H1 (cell line): Measurements from ENCODE around the gene CNNM4. TPM values are rescaled to one million over a fixed set of nuclear protein-coding genes. Genes with fewer than 3 reads are reported as not detected.

Source experiments
- CTCF ChIA-PET: fragments of 300-600 bp; sonication (Branson Sonifier 250); formaldehyde crosslinking; loops from one replicate; lab custom pipeline; 2021; ENCODE audit not compliant: partially characterized antibody; lab: Charles Lee
- POLR2A ChIA-PET: fragments of 300-600 bp; sonication (Branson Sonifier 250); formaldehyde crosslinking; loops from one replicate; lab custom pipeline; 2021; ENCODE audit warnings: inconsistent platforms; ENCODE audit not compliant: partially characterized antibody; lab: Charles Lee
- DNase-seq, 2 experiments: peaks; one replicate each; pipeline versions ENCODE4 v3.0.0 to v3.0.0-alpha.2; 2010 to 2022; ENCODE audit warnings: low spot score in 2 of 2, low read depth in 1 of 2, mixed read lengths in 1 of 2
- FAIRE-seq: peaks from 2 replicates; lab custom pipeline; 2011; peaks lifted over from hg19 to GRCh38; lab: Jason Lieb, UNC
- H2AFZ ChIP-seq: 2 replicates; pipeline ENCODE4 v1.8.1; 2012; ENCODE audit warnings: low read length, inconsistent platforms
- H2AK5ac ChIP-seq: 2 replicates; pipeline ENCODE4 v1.6.1; 2013; ENCODE audit warnings: low read depth, low read length
- H2BK120ac ChIP-seq: replicated peaks from 2 replicates; pipeline ENCODE3; 2013; ENCODE audit warnings: low read depth, low read length, inconsistent platforms
- H2BK12ac ChIP-seq: 2 replicates; pipeline ENCODE4 v1.6.1; 2013; ENCODE audit warnings: low read depth, low read length
- H2BK15ac ChIP-seq: 2 replicates; pipeline ENCODE4 v1.6.1; 2013; ENCODE audit warnings: low read length
- H2BK20ac ChIP-seq: 2 replicates; pipeline ENCODE4 v1.6.1; 2013; ENCODE audit warnings: low read length
- H2BK5ac ChIP-seq: 2 replicates; pipeline ENCODE4 v1.6.1; 2013; ENCODE audit warnings: low read depth, low read length
- H3K14ac ChIP-seq: 2 replicates; pipeline ENCODE4 v1.6.1; 2013; ENCODE audit warnings: inconsistent platforms; ENCODE audit not compliant: insufficient read length
- H3K18ac ChIP-seq: 2 replicates; pipeline ENCODE4 v1.6.1; 2013; ENCODE audit warnings: low read length; ENCODE audit errors: extremely low read depth
- H3K23ac ChIP-seq: 2 replicates; pipeline ENCODE4 v1.6.1; 2013; ENCODE audit warnings: inconsistent platforms; ENCODE audit not compliant: insufficient read length
- H3K23me2 ChIP-seq: 2 replicates; pipeline ENCODE4 v1.6.1; 2013; ENCODE audit warnings: low read depth, low read length
- H3K27ac ChIP-seq: 2 replicates; pipeline ENCODE4 v1.6.1; 2011; ENCODE audit warnings: low read depth, low read length, inconsistent platforms
- H3K27me3 ChIP-seq, 4 experiments: replicated peaks in 1 of 4; 1 replicate in 1 of 4; 2 replicates in 3 of 4; pipeline versions ENCODE4 v1.6.1 to v1.8.1; 2011 to 2013; ENCODE audit warnings: low read length in 3 of 4, mild to moderate bottlenecking in 3 of 4, inconsistent platforms in 2 of 4, mixed read lengths in 2 of 4, moderate library complexity in 1 of 4; ENCODE audit not compliant: control insufficient read depth in 3 of 4, insufficient read depth in 3 of 4; ENCODE audit errors: extremely low read depth in 1 of 4
- H3K36me3 ChIP-seq, 4 experiments: 2 replicates each; pipeline versions ENCODE4 v1.6.1 to v1.8.1; 2011 to 2013; ENCODE audit warnings: mild to moderate bottlenecking in 4 of 4, low read length in 3 of 4, moderate library complexity in 2 of 4, control low read depth in 1 of 4, inconsistent platforms in 1 of 4; ENCODE audit not compliant: insufficient read depth in 4 of 4, control insufficient read depth in 2 of 4
- H3K4ac ChIP-seq: replicated peaks from 2 replicates; pipeline ENCODE3; 2013; ENCODE audit warnings: low read length, low read depth, mixed read lengths, inconsistent platforms; ENCODE audit not compliant: insufficient read length
- H3K4me1 ChIP-seq, 4 experiments: replicated peaks in 1 of 4; 1 replicate in 1 of 4; 2 replicates in 3 of 4; pipeline versions ENCODE4 v1.6.1 to v1.8.1; 2011 to 2013; ENCODE audit warnings: low read length in 3 of 4, inconsistent platforms in 2 of 4, mixed read lengths in 1 of 4; ENCODE audit not compliant: insufficient read depth in 4 of 4, control insufficient read depth in 3 of 4
- H3K4me2 ChIP-seq, 2 experiments: 2 replicates each; pipeline versions ENCODE4 v1.6.1 to v1.8.1; 2011 to 2013; ENCODE audit warnings: low read depth in 2 of 2, low read length in 2 of 2, control low read depth in 1 of 2, inconsistent platforms in 1 of 2, mild to moderate bottlenecking in 1 of 2; ENCODE audit not compliant: insufficient read depth in 1 of 2
- H3K4me3 ChIP-seq, 4 experiments: fragments of 200-600, 300-600 bp in 1 of 4; sonication (generic), shearing (Covaris generic), sonication (Bioruptor Twin) in 1 of 4; 2 replicates each; pipeline versions ENCODE4 v1.5.1 to v1.8.1; 2011 to 2016; ENCODE audit warnings: low read length in 4 of 4, low read depth in 3 of 4, control low read depth in 2 of 4, inconsistent platforms in 2 of 4, mild to moderate bottlenecking in 2 of 4, mixed read lengths in 1 of 4, moderate library complexity in 1 of 4; ENCODE audit not compliant: insufficient read depth in 2 of 4; ENCODE audit errors: extremely low read depth in 1 of 4
- H3K56ac ChIP-seq: replicated peaks from 2 replicates; pipeline ENCODE3; 2013; ENCODE audit warnings: low read depth, mild to moderate bottlenecking, mixed read lengths, low read length, inconsistent platforms; ENCODE audit not compliant: insufficient read length
- H3K79me1 ChIP-seq: 2 replicates; pipeline ENCODE4 v1.6.1; 2013; ENCODE audit warnings: low read depth, low read length, control low read depth
- H3K79me2 ChIP-seq, 2 experiments: 2 replicates each; pipeline versions ENCODE4 v1.6.1 to v1.8.1; 2012 to 2013; ENCODE audit warnings: low read length in 2 of 2, mild to moderate bottlenecking in 2 of 2, inconsistent platforms in 1 of 2; ENCODE audit not compliant: insufficient read depth in 2 of 2, control insufficient read depth in 1 of 2
- H3K9ac ChIP-seq, 4 experiments: replicated peaks in 1 of 4; 1 replicate in 1 of 4; 2 replicates in 3 of 4; pipeline versions ENCODE4 v1.6.1 to v1.8.1; 2011 to 2013; ENCODE audit warnings: low read depth in 3 of 4, low read length in 3 of 4, control low read depth in 2 of 4, mild to moderate bottlenecking in 2 of 4, moderate library complexity in 2 of 4, inconsistent platforms in 1 of 4; ENCODE audit errors: extremely low read depth in 1 of 4
- H3K9me3 ChIP-seq, 2 experiments: 2 replicates each; pipeline versions ENCODE4 v1.6.1 to v1.8.1; 2012 to 2013; ENCODE audit warnings: mild to moderate bottlenecking in 2 of 2, moderate library complexity in 2 of 2, control low read depth in 1 of 2, inconsistent platforms in 1 of 2, low read depth in 1 of 2, low read length in 1 of 2, mixed read lengths in 1 of 2; ENCODE audit not compliant: insufficient read depth in 2 of 2
- H4K20me1 ChIP-seq, 2 experiments: replicated peaks in 1 of 2; 2 replicates each; pipeline versions ENCODE3 to v1.8.1; 2011 to 2013; ENCODE audit warnings: inconsistent platforms in 2 of 2, low read length in 2 of 2, mild to moderate bottlenecking in 1 of 2; ENCODE audit not compliant: insufficient read depth in 2 of 2, control insufficient read depth in 1 of 2
- H4K5ac ChIP-seq: 2 replicates; pipeline ENCODE4 v1.6.1; 2013; ENCODE audit warnings: low read length, low read depth, mixed read lengths, inconsistent platforms; ENCODE audit not compliant: insufficient read length
- H4K8ac ChIP-seq: 2 replicates; pipeline ENCODE4 v1.8.0; 2013; ENCODE audit warnings: mild to moderate bottlenecking, moderate library complexity, low read length, inconsistent platforms; ENCODE audit not compliant: insufficient read depth; ENCODE audit errors: extremely low read depth
- H4K91ac ChIP-seq: replicated peaks from 2 replicates; pipeline ENCODE3; 2013; ENCODE audit warnings: low read length, mixed read lengths, inconsistent platforms; ENCODE audit not compliant: insufficient read length
- BRCA1 ChIP-seq: IDR thresholded peaks from 2 replicates; pipeline ENCODE4 v1.6.1; 2012; ENCODE audit warnings: low read depth, low read length, improper control_type of control experiment
- CTBP2 ChIP-seq: IDR thresholded peaks from 2 replicates; pipeline ENCODE4 v1.7.0; 2011; ENCODE audit warnings: borderline replicate concordance, mild to moderate bottlenecking, moderate library complexity, mixed read lengths, low read length; ENCODE audit not compliant: insufficient read depth, insufficient read length
- GTF2F1 ChIP-seq: IDR thresholded peaks from 2 replicates; pipeline ENCODE4 v1.6.1; 2012; ENCODE audit warnings: low read depth, low read length, improper control_type of control experiment, borderline replicate concordance
- POU5F1 ChIP-seq: IDR thresholded peaks from 2 replicates; pipeline ENCODE4 v1.6.1; 2011; ENCODE audit warnings: low read depth, mild to moderate bottlenecking, low read length, moderate library complexity
- RAD21 ChIP-seq, 2 experiments: IDR thresholded peaks in 1 of 2; conservative IDR thresholded peaks in 1 of 2; 2 replicates each; pipeline ENCODE4 v1.6.1; 2011; ENCODE audit warnings: low read depth in 2 of 2, low read length in 2 of 2, improper control_type of control experiment in 1 of 2, inconsistent platforms in 1 of 2, mild to moderate bottlenecking in 1 of 2, moderate library complexity in 1 of 2
- SP4 ChIP-seq: IDR thresholded peaks from 2 replicates; pipeline ENCODE4 v1.6.1; 2012; ENCODE audit warnings: low read length, inconsistent platforms
- WGBS, 2 experiments: shearing (Covaris generic) in 1 of 2; methylation state at CpG; one replicate each; pipeline versions ENCODE4 v1.1.6 to v1.1.7; 2013 to 2015; ENCODE audit warnings: low lambda C conversion rate in 2 of 2, mixed read lengths in 2 of 2, inconsistent platforms in 1 of 2, low coverage in 1 of 2, missing lambda C conversion rate in 1 of 2; ENCODE audit not compliant: insufficient replicate concordance in 2 of 2, insufficient coverage in 1 of 2, insufficient read length in 1 of 2; ENCODE audit errors: extremely low coverage in 1 of 2, missing lambda C conversion rate in 1 of 2; 5-methylcytosine and 5-hydroxymethylcytosine counted together
- polyA plus RNA-seq, 7 experiments: library from polyadenylated mRNA; depleted of rRNA in 3 of 7; stranded (reverse) in 5 of 7; unstranded in 2 of 7; fragments of >200 nt in 5 of 7; fragments of 200-250 nt in 2 of 7; gene quantifications; 1 replicate in 5 of 7; 2 replicates in 1 of 7; 4 replicates in 1 of 7; pipeline versions ENCODE4 v1.2.1 to v1.2.3, GENCODE V29; 2011 to 2013; ENCODE audit warnings: missing spikeins in 2 of 7, mixed read lengths in 2 of 7
- total RNA-seq: library from RNA; stranded (reverse); fragmentation: NEBNext Ultra II Directional; extraction: Animal tissue kit (Norgen Biotek cat#: 25700); gene quantifications from 2 replicates; pipeline ENCODE4 v1.2.1, GENCODE V29; 2021
- TF ChIP-seq, protein P1 (sequence below), 3 experiments: IDR thresholded peaks; 1 replicate in 2 of 3; 2 replicates in 1 of 3; pipeline versions ENCODE4 v1.5.1 to v1.6.1; 2011; ENCODE audit warnings: low read length in 3 of 3, mild to moderate bottlenecking in 3 of 3, inconsistent platforms in 2 of 3, low read depth in 1 of 3, moderate library complexity in 1 of 3; ENCODE audit not compliant: insufficient read depth in 1 of 3; ENCODE audit errors: control extremely low read depth in 1 of 3

CNNM4 gene
- total and polyA plus RNA-seq, 2 of the 8 experiments (the other 6 are each of a cell fraction or from before 2014, with no cell fraction given) = 10.3 to 11.0 TPM

DNA sequence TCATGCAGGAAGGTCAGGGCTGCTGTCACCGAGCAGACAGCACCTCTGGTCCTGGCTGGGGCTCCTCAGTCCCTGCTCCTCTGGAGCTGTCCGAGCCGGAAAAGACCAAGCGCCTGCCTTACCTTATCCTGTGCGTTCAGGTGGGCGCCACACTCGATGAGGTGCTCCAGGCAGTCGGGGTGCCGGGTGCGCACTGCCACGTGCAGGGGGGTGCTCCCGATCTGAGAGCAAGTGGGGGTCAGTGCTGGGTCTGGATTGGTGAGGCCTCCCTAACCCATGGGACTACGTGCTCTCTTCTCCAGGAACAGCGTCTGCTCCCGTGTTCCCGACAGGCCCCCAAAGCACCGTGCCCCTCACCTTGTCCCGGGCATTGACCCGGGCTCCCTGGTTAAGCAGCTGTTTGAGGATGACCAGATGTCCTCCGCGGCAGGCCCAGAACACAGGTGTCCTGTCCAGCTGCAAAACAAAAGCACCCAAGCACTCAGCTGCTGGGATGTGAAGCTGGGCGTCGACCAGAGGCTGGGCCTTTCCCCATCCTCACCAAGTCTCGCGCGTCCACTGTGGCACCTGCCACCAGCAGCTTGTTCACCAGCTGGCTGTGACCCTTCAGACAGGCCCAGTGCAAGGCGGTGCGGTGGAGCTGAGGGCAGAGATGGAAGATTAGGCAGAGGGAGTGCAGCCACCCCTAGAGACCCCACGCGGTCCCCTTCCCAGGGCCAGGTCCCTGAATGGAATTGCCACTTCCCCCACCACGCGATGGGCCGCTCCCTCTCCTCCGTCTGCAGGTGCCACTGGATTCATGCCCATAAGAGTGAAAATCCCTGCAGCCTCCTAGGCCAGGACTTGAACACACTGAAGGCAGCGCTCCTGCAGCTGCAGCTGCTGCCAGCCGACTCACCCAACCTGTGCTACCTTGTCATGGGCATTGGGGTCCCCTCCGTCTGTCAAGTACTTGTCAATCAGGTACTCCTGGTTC is 79.5 kb downstream of the CNNM4 start:
- H4K91ac ChIP-seq = no peak overlapping the region
- no peak overlapping the region for H3K14ac ChIP-seq
- no peak overlapping the region for H3K4me2 ChIP-seq
- no peak overlapping the region for H3K4ac ChIP-seq
- no peak overlapping the region for H3K23ac ChIP-seq
- H4K8ac ChIP-seq = peak overlapping the region; percentile 14; the same call in 1 of the 2 replicates
- no peak overlapping the region for H3K27ac ChIP-seq
- peaks cover 0 to 6% (median 0%) of the 10 kb centered on the region in 4 experiments; a peak in 4 of 8 replicates for H3K36me3 ChIP-seq
- DNase-seq (no peak), FAIRE-seq (no peak)
- peaks cover 3 to 5% of the 10 kb centered on the region in 2 experiments for H4K20me1 ChIP-seq
- H2AFZ ChIP-seq = no peak overlapping the region
- peaks cover 0 to 3% (median 0%) of the 10 kb centered on the region in 4 experiments; a peak in 1 of 7 replicates for H3K4me1 ChIP-seq
- H3K23me2 ChIP-seq = no peaks in the 10 kb centered on the region
- ChIA-PET CTCF (interaction anchor here (0.9 to 4.9 kb wide), 5 partner anchors 17 to 107 kb away, joined by 3 to 22 read pairs (median 3); partner anchors contain the start of gene ANKRD39), POLR2A (interaction anchor here (1.0 to 3.3 kb wide), 7 partner anchors 13 to 116 kb away, joined by 3 to 16 read pairs (median 3); partner anchors contain the start of gene ANKRD39)
- H2BK120ac ChIP-seq = no peak overlapping the region
- H3K18ac ChIP-seq = no peak overlapping the region; the same call in 1 of the 2 replicates
- H2BK15ac ChIP-seq = no peak overlapping the region
- no peak overlapping the region; the same call in 1 of the 2 replicates for H2BK12ac ChIP-seq
- H3K79me2 ChIP-seq = no peaks in the 10 kb centered on the region
- no peak overlapping the region for H3K56ac ChIP-seq
- no peak overlapping the region for H3K4me3 ChIP-seq
- H3K9me3 ChIP-seq = no peaks in the 10 kb centered on the region
- no peak overlapping the region for H4K5ac ChIP-seq
- 92% methylated on average over 36 of the region's 37 CpGs; no CpG with 5 or more reads in 1 of the 2 experiments for WGBS, 2 experiments
- H2BK20ac ChIP-seq = no peak overlapping the region
- H3K79me1 ChIP-seq = peaks cover 4% of the 10 kb centered on the region; the same call in 1 of the 2 replicates
- H3K27me3 ChIP-seq = no peaks in the 10 kb centered on the region
- peak overlapping the region; percentile 39; the same call in 1 of the 2 replicates for H2BK5ac ChIP-seq
- no peak overlapping the region for H2AK5ac ChIP-seq
- H3K9ac ChIP-seq = no peak overlapping the region
- no peak for TF ChIP-seq RAD21 (IDR thresholded peaks at IDR 0.05 in 1 of 2, conservative IDR thresholded peaks at IDR 0.05 in 1 of 2; ENCODE audit: low read depth in 2 of 2, low read length in 2 of 2)
- TF ChIP-seq GTF2F1 = no peak
- TF ChIP-seq POU5F1 = no peak
- no peak for TF ChIP-seq SP4
- TF ChIP-seq, protein P1, sequence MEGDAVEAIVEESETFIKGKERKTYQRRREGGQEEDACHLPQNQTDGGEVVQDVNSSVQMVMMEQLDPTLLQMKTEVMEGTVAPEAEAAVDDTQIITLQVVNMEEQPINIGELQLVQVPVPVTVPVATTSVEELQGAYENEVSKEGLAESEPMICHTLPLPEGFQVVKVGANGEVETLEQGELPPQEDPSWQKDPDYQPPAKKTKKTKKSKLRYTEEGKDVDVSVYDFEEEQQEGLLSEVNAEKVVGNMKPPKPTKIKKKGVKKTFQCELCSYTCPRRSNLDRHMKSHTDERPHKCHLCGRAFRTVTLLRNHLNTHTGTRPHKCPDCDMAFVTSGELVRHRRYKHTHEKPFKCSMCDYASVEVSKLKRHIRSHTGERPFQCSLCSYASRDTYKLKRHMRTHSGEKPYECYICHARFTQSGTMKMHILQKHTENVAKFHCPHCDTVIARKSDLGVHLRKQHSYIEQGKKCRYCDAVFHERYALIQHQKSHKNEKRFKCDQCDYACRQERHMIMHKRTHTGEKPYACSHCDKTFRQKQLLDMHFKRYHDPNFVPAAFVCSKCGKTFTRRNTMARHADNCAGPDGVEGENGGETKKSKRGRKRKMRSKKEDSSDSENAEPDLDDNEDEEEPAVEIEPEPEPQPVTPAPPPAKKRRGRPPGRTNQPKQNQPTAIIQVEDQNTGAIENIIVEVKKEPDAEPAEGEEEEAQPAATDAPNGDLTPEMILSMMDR (IDR thresholded peaks at IDR 0.05; ENCODE audit: control extremely low read depth in 1 of 3, insufficient read depth in 1 of 3, low read depth in 1 of 3, low read length in 3 of 3) = no peak
- TF ChIP-seq CTBP2 = no peak
- TF ChIP-seq BRCA1 = no peak
